Activated naive CD4-positive, alpha-beta T cell treated with anti-CD3 and anti-CD28 coated beads, Interleukin-2, amount 50 U/mL, for 72 hours (primary cell): ENCODE measurements around the gene TRIM38. TPM values are rescaled to one million over a fixed set of nuclear protein-coding genes. Genes with fewer than 3 reads are reported as not detected.

Experiments
- ATAC-seq, 2 donors: fragments of 150-1000 bp; cut with Tn5 transposase; 2 replicates each; pipeline ENCODE4 v1.10.0; 2021; ENCODE audit warnings: mild to moderate bottlenecking in 2 of 2, moderate library complexity in 2 of 2
- DNase-seq, 2 donors: peaks; one replicate each; pipeline ENCODE4 v3.0.0; 2021 to 2022; ENCODE audit warnings: low spot score in 2 of 2
- H3K27ac Mint-ChIP-seq, 2 donors: one replicate each; pipeline ENCODE4 v1.8.0; 2022; ENCODE audit warnings: mild to moderate bottlenecking in 2 of 2, mixed read lengths in 2 of 2
- H3K36me3 Mint-ChIP-seq, 2 donors: one replicate each; pipeline ENCODE4 v1.8.0; 2022; ENCODE audit warnings: mixed read lengths in 2 of 2
- H3K9me3 Mint-ChIP-seq, 2 donors: one replicate each; pipeline ENCODE4 v1.8.0; 2022; ENCODE audit warnings: mixed read lengths in 2 of 2
- total RNA-seq, 2 donors: library from RNA; stranded (reverse); gene quantifications; one replicate each; pipeline ENCODE4 v1.2.3, GENCODE V29; 2022

TRIM38 gene
- total RNA-seq, 2 donors from 2014 or later: 37.7 to 39.8 TPM

GRCh38 chr6:26033085-26033940 is 70.7 kb downstream of the TRIM38 start:
- Mint-ChIP-seq H3K27ac (peak overlapping the region; percentile 100), H3K9me3 (no peaks in the 10 kb centered on the region), H3K36me3 (peaks cover 0 to 12% of the 10 kb centered on the region in 2 donors)
- DNase-seq: peak; percentile 71 to 81
- peak; percentile 56 to 66 for ATAC-seq

- ATAC-seq (peak; percentile 5 to 17), DNase-seq (peak; percentile 48 to 68)
- Mint-ChIP-seq H3K27ac (peak overlapping the region; percentile 100), H3K9me3 (no peaks in the 10 kb centered on the region), H3K36me3 (peaks cover 0 to 12% of the 10 kb centered on the region in 2 donors)
Observed at GRCh38 chr6:26033941-26034354, 71.3 kb downstream of the TRIM38 start.

GRCh38 chr6:26034905-26035304 is 72.3 kb downstream of the TRIM38 start:
- DNase-seq (no peak), ATAC-seq (no peak)
- H3K36me3 Mint-ChIP-seq: peaks cover 0 to 12% of the 10 kb centered on the region in 2 donors
- peak overlapping the region in 1 of 2 donors; percentile 100 for H3K27ac Mint-ChIP-seq
- no peaks in the 10 kb centered on the region for H3K9me3 Mint-ChIP-seq

Other genes starting within 250 kb of the TRIM38 start
- not detected for gene SLC17A4, start 208.1 kb upstream of the TRIM38 start, total RNA-seq
- gene SLC17A1, start 130.8 kb upstream of the TRIM38 start, total RNA-seq: under 1 TPM in 1 of 2 donors, not detected in 1; 0.41 TPM
- gene SLC17A3, start 88.6 kb upstream of the TRIM38 start, total RNA-seq: 1 to 10 TPM in 1 of 2 donors, under 1 TPM in 1; 0.20 to 1.6 TPM
- gene SLC17A2, start 32.1 kb upstream of the TRIM38 start, total RNA-seq: under 1 TPM; 0.25 to 0.50 TPM
- gene HFE, start 124.6 kb downstream of the TRIM38 start, total RNA-seq: 1 to 10 TPM in 1 of 2 donors, under 1 TPM in 1; 0.23 to 2.1 TPM